ENCODE measurements around the gene UEVLD.

The UEVLD gene

DNA sequence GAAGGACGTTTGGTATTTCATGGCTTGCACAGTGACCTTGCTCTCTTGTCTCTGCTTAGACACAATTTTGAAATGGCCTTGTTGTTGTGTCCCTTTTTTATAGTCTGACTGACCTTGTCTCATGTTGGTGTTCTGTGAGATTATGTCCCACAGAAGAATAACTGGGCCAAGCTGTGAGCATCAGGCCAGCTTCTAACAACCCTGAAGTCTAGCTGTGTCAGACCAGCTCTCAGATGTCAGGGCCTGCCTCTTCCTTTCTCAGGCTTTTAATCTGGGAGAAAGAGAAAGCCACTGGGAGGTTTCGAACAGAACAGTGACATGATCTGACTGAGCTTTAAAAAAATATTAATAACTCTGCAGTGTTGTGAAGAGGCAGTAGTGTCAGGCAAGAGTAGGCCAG lies 2.0 kb upstream of the UEVLD start:
- DNase-seq (ENCODE audit: extremely low read depth in 1 of 2, low read depth in 1 of 2) = no peak

DNA sequence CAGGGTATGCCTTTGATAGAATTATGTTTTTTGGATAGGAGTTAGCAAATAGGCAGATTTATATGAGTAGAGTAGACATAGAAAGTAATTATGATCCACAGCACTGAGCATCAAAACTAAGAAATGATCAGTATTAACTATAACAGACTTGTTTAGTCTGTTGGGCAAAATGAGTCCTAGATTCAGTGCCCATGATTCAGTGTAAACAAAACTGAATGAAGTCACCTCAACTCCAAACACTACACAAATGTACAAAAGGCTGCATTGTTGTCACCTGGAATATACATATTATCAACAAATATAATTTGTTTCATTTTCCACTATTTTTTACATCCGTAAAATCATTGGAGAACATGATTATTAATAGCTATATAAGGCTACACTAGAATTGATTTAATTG lies 6.7 kb downstream of the UEVLD start:
- no peak for DNase-seq (ENCODE audit: extremely low read depth in 1 of 2, low read depth in 1 of 2)

DNA sequence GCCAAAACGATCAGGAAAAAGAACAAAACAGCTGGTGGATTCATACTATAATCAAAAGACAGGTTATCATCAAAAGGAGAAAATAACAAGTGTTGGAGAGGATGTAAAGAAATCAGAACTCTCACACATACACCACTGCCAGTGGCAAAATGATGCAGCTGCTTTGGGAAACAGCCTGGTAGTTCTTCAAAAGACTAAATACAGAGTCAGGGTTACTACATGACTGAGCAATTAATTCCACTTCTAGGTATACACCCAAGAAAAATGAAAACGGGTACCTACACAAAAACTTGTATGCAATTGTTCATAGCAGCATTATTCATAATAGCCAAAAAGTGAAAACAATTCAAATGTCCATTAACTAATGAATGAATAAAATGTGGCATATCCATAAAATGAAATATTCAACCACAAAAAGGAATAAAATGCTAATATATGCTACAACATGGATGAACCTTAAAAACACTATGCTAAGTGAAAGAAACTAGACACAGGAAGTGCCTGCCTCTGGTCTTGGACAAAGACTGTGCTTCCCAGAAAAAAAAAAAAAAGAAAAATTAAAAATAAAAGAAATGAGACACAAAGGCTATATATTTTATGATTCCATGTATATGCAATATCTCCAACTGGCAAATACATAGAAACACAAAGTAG lies 8.3 kb downstream of the UEVLD start:
- no peak for DNase-seq (ENCODE audit: extremely low read depth in 1 of 2, low read depth in 1 of 2)

DNA sequence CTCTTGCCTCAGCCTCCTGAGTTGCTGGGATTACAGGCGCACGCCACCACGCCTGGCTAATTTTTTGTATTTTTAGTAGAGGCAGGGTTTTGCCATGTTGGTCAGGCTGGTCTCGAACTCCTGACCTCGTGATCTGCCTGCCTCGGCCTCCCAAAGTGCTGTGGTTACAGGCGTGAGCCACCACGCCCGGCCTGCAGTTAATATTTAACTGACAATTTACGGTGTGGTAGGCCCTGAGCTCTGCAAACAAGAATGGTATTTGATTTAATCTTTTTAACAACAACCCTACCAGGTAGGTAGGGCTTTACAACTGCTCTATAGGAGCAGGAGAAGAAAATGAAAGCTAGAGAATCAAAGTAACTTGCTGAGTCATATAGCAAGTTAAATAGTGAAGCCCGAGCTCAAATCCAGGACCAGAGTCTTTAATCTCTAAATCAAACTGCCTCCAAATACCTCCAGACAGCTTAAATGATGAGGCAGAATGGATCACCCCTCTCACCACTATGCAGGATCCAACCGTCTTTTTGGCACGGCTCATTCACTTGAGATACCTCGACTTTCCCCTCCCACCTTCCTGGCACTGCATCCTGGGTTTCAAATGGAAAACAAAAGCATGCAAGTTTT lies 9.4 kb downstream of the UEVLD start:
- DNase-seq (ENCODE audit: extremely low read depth in 1 of 2, low read depth in 1 of 2) = no peak

DNA sequence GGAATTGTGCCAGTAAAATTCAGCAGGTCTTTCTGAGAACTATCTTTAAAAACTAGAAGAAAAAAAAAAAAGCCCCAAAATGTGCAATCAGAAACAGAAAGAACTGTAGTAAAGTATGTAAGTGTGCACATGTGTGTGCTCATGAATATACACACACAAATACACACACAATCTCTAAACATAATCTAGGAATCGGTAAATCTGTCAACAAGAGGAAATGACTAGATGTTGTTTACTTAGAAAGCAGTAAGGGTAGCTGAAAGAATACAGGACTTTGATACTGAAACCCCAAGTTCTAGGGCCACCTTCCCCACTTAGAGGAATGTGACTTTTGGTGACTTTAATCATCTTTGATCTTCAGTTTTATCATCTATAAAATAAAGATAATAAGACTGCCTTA lies 13.2 kb downstream of the UEVLD start:
- no peak for DNase-seq (ENCODE audit: extremely low read depth in 1 of 2, low read depth in 1 of 2)

DNA sequence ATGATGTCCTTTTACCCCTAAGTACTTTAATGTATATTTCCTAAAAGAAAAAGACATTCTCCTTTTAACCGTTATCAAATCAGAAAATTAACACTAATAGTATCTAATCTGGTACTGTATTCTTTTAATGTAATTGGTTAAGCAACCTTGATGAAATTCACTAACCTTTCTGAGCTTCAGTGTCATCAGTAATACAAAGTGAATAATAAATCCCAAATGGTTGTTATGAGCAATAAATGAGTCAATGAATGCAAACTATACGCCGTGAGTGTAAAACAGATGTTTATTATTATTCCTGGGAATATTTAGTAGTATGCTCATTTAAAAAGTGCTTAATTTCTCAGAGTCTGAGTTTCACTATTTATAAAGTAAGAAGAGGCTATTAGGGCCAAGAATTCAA lies 21.5 kb downstream of the UEVLD start:
- DNase-seq (ENCODE audit: extremely low read depth in 1 of 2, low read depth in 1 of 2) = no peak

DNA sequence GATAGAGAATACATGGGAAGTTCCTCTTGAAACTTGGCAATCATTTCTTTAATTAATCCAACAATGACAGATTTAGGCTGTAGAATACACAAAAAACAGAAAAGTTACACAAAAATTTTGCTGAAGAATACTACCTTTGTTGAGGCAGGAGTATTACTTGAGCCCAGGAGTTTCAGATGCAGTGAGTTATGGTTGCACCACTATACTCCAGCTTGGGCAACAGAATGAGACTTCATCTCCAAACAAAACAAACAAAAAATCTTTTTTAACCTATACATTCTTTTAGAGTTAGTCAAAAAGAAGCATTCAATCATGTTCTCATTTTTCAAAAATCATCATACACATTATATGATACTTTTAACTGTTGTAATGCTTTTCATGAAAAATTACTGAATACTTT lies 22.1 kb downstream of the UEVLD start:
- DNase-seq (ENCODE audit: extremely low read depth in 1 of 2, low read depth in 1 of 2) = no peak

DNA sequence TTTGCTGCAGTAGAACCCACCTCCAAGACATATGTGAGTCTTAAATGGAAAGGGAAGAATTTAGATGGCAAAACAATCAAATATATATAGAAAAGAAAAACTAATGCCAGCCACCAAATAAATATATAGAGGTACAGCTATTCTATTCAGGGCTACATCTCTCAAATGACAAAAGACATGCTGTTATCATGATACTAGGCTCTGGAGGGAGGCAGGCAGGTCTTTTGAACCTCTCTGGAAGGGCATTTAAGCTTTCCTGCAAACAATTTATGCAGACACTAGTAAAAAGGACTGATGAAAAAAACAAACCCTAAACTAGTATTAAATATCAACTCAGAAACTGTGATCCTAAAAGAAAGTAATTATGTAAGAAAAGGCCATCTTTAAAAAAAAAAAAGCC lies 24.4 kb downstream of the UEVLD start:
- no peak for DNase-seq (ENCODE audit: extremely low read depth in 1 of 2, low read depth in 1 of 2)

DNA sequence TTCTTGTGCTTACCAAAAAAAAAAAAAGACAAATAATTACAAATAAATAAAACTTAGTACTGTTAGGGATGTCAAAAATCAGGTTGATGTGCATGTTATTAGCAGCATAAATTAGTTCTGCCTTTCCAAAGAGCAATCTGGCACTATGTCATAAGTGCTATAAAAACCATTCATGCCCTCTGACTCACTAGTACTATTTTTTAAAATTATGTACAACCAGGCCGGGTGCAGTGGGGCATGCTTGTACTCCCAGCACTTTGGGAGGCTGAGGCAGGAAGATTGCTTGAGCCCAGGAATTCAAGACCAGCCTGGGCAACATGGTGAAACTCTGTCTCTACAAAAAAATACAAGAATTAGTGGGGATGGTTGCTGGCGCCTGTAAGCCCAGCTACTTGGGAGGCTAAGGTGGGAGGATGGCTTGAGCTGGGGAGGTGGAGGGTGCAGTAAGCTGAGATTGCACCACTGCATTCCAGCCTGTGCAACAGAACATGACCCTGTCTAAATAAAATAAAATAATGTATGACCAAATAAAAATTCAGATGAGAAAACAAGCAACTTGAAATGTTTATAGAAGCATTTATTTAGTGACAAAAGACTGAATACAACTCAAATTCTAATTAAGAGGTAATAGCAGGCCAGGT lies 25.3 kb downstream of the UEVLD start:
- DNase-seq (ENCODE audit: extremely low read depth in 1 of 2, low read depth in 1 of 2) = no peak

DNA sequence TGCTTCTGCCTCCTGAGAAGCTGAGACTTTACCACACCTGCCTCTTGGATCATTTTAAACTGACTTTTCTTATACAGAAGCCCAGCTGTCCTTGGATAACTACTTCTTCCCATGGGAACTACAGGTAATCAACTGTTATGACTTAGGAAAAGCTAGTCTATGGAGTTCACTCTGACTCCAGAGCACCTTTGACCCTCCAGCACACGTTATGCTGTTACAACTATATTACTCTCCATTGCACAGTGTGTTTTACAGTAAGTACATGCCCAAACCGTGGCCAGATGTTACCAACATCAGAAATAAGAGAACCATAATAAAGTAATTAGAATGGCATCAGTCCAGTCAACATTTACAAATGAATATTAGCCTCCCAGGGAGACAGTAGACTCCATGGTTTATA lies 40.5 kb downstream of the UEVLD start:
- DNase-seq (ENCODE audit: extremely low read depth in 1 of 2, low read depth in 1 of 2) = no peak

DNA sequence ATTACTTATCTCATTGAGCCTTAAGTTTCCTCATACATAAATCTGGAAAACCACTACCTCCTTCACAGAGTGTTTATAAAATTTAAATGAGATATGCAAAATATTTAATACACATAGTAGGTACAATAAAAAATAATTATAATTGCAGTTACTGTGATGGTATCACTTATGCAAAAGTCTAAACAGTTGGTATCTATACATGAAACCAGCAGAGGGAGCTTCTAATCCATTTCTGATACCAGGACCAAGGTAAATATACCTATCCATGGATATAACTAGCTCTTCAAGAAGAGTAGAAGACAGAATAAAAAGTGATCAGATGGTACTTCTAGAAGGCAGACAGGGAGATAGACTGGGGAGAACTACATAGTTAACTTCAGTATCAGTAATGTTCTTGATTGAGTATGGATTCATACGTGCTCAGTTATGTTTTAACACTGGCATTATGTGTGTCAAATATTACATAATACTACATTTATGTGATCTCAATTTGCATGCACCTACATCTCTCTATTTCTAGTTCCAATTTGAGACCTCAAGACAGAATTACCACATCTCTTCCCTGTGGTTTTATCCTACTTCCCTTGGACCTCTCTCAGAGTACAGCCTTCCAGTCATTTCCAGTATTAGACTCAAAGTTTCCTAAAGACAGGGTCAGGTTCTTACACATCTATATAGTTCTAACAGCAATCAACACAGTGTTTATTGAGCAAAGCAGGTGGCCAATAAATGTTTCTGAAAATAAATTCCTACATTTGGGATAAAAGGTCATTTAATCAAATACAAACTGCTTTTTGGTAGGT lies 48.1 kb downstream of the UEVLD start:
- no peak for DNase-seq (ENCODE audit: extremely low read depth in 1 of 2, low read depth in 1 of 2)

DNA sequence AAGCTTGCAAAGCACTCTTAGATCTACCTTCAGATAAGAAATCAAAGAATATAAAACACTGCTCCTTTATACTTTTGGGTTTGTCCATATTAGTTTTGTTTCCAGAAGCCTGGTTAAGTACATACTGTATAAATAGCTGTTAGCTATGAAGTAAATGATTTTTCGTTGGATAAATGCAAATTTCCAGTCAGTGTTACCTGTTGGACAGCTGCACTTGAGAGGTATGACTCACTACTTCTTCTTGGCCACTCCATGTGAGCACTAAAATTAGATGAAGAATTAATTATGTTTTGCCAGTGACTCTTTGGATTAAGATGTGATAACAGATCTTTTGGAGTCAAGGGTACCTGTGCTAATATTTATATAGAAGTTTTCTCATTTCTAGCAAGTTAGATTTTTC lies 52.3 kb downstream of the UEVLD start:
- DNase-seq (ENCODE audit: extremely low read depth in 1 of 2, low read depth in 1 of 2) = no peak

DNA sequence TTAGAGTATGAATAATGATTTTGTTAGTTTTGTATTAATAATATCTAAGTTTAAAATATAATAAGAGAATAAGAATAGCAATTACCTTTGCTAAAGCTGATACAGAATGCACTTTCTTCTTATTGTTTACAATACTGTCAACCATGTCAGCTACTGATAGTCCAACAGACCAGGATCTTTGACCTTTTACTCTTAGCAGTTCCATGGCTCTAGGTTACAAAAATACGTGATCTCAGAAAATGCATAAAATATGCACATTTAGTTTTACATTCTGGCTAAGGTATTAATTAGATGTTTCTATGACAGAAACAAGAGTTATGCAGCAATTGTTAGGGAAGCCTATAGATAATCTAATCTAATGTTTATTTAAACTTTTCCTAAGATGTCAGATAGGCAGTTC lies 54.3 kb downstream of the UEVLD start:
- no peak for DNase-seq (ENCODE audit: extremely low read depth in 1 of 2, low read depth in 1 of 2)

DNA sequence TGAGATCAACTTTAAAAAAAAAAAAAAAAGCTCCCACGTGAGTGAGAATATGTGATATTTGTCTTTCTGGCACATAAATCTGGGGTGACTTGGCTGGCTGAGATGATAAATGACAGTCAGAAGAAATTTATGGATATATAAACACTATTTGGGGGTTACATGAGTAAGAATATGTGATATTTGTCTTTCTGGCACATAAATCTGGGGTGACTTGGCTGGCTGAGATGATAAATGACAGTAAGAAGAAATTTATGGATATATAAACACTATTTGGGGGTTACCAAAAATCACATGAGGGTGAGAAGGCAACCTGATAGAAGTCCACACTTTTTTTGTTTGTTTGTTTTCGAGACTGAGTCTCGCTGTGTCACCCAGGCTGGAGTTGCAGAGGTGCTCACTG lies 55.2 kb downstream of the UEVLD start:
- no peak for DNase-seq (ENCODE audit: extremely low read depth in 1 of 2, low read depth in 1 of 2)

DNA sequence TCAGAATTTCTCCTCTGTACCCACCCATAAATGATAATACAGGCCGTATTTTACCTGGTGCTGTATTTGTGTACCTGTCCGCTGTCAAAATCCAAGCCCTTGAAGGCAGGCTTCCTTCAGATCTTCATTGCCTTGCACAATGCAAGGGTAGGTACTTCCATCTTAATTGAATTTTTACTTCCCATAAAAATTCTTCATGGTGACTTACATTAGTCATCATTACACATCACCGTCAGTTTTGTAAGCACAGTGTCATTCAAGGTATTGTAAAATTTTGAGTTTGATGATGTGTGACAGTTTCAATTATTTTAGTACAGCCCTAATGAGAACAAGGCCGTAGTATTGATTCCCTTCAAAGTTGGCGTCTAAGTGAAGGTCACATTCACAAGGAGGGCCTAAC lies 61.0 kb downstream of the UEVLD start:
- no peak for DNase-seq (ENCODE audit: extremely low read depth in 1 of 2, low read depth in 1 of 2)

DNA sequence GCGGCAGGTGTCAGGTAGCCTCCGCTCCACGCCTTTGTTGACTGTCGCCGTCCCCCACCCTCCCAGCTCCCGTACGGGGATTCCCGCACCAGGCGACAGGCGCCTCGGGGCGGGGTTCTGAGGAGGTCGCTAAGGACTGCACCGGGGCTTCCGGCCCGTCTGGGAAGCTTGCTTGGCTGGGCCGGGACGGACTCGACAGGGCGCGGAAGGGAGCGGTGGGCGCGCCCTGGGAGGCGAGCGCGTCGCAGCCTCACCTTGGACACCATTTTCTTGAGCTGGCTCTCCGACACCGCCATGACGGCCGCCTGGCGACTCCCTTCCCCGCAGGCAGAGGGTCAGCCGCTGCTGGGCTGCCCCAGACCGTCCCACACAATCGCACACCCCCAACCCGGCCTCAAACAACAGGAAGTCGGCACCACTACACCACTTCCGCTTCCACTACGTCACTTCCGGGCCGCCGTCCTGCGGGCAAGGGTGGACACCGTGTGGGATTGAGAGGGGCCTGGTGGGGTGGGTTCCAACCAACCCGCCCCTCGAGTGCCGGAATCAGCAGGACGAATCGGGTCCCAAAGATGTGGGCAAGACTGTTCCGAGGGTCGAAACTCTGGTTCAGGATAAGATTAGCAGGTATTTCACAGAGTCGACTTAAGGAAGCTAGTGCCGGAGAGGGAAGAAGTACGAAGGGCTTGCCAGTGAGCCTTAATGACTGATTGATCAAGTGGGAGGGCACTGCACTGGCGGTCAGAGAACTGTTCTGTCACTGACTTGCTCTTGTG lies 61.8 kb downstream of the UEVLD start, which contains the start of gene TSG101:
TSG101 (minus strand) TSS at position 422 of the 776 bp plus-strand sequence; CDS start at position 296, 126 bp downstream.
- peak; percentile 89 to 91 for DNase-seq (ENCODE audit: extremely low read depth in 1 of 2, low read depth in 1 of 2)

DNA sequence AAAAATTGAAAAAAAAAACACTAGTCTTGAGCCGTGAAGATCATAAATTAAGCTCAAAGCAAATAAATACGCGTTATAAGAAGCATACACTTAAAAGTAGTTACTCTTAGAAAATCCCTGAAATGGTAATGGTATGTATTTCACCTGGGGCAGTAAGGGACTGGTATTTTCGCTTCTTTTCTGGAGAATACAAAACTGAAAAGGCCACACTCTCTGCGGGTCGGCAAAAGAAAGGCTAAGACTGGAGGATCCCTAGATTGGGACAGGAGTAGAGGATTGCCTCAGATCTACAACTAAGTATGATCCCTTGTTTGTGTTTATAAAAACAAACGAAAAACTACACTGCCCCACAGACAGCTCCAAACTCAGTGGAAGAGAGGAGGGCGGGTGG lies 62.4 kb downstream of the UEVLD start:
- DNase-seq (ENCODE audit: extremely low read depth in 1 of 2, low read depth in 1 of 2) = no peak

DNA sequence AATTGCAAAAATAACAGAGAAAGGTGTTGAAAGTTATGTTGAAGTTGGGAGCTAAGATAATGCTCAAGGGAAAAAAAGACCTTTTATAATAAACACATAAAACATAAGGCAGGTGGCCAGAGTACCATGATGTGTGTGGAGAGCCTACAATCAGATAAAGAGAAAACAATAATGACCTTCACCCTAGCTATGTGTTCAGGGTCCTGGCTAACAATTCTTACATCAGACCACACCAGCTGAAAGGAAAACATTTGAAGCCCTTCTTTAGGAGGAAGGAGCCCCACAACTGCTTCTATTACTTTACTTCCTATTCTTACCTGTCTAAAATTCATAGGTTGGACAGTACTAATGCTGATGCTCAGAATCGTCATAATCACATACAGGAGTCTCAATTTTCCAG lies 64.3 kb downstream of the UEVLD start:
- DNase-seq (ENCODE audit: extremely low read depth in 1 of 2, low read depth in 1 of 2) = no peak

DNA sequence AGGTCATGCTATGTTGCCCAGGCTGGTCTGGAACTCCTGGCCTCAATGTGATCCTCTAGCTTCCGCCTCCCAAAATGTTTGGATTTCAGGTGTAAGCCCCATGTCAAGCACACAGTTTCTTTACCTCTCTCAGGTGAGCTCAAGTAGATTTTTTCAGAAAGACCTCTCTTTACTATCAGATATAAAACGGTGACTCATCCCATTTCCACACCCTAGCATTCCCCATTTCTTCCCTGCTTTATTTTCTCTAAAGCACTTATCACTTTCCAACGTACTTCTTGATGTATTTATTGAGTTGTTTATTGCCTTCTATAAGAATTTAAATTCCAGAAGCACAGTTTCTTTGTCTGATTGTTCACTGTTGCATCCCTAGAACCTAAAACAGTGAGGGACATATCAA lies 65.5 kb downstream of the UEVLD start:
- DNase-seq (ENCODE audit: extremely low read depth in 1 of 2, low read depth in 1 of 2) = no peak

DNA sequence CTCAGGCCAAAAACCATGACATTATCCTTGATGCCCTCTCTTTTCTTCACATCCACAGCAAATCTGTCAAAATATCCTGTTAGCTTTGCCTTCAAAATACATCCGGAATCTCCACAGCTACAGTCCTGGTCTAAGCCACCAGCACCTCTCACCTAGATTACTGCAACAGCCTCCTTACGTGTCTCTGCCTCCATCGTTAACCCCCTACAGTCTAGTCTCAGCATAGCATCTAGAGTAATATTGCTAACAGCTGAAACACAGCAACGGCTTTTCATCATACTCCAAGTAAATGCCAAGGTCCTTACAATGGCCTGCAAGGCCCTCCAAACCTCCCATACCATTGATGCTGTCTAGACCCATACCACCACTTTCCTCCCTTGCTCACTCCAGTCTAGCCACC lies 66.1 kb downstream of the UEVLD start:
- no peak for DNase-seq (ENCODE audit: extremely low read depth in 1 of 2, low read depth in 1 of 2)

DNA sequence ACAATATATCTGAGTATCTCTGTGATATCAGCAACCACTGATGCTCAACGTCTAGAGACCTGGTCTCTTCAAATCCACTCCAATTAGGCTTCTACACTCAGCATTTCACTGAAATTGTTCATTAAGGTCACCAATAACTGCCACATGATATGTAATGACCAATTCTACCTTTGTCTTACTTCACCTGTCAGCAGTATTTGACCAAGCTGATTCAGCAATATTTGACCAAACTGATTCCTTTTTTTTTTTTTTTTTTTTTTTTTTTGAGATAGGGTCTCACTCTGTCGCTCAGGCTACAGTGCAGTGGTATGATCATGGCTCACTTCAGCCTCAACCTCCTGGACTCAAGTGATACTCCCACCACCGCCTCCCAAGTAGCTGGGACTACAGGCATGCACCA lies 67.4 kb downstream of the UEVLD start:
- DNase-seq (ENCODE audit: extremely low read depth in 1 of 2, low read depth in 1 of 2) = no peak
